HG02763 (cell line): Measurements from ENCODE around the gene KCNMB2.

Source experiments
- ATAC-seq: cut with Tn5 transposase; IDR thresholded peaks from one replicate; pipeline ENCODE4 v1.9.1; 2021; ENCODE audit warnings: mild to moderate bottlenecking, moderate library complexity; ENCODE audit not compliant: unreplicated experiment

Gene KCNMB2

DNA sequence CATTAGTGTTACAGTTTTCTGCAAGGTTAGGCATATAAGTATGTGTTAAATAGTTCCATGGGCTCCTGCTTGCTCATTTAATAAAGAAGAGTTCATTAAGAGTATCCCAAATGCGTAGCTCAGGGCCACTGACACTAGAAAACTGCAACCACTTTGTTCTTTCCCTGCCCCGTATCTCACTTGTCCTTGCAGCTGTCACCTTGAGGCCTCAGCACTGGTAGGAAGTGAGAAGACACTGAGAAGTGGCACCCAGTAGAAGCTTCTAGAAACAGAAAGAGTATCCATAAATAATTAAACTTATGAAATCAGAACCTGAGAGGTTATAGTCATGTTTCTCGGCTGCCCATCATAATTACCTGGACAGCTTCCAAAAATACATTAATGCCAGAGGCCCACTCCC, 266.0 kb downstream of the KCNMB2 start:
- ATAC-seq: no peak

DNA sequence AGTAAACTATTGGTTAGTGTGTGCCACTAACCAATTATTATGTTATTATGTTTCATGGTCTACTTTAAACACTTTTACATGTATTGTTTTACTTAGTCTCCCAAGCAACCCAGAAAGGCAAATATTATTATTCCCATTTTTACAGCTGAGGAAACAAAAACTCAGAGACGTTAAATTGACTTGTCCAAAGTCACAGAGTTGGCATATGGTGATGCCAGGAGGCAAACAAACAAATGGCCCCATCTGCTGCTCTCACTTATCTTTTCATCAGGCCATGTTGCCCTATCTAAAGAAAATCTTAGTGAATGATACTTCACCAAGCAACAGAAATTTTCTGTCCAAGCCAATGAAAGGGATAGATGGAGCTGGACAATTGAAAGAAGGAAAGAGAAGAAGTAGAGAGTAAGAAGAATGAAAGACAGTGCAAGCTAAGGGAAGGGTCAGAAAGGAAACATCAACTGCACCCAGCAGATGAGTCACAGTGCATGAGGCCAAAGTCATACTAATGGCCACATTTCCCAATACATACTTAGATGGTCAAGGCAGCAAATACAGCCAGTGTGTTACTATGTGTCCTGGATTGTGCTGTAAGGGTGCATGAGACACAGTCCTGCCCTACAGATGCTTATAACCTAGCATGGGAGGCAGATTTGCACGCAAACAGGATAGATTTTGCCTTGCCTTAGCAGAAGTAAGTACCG, 266.9 kb downstream of the KCNMB2 start:
- no peak for ATAC-seq

DNA sequence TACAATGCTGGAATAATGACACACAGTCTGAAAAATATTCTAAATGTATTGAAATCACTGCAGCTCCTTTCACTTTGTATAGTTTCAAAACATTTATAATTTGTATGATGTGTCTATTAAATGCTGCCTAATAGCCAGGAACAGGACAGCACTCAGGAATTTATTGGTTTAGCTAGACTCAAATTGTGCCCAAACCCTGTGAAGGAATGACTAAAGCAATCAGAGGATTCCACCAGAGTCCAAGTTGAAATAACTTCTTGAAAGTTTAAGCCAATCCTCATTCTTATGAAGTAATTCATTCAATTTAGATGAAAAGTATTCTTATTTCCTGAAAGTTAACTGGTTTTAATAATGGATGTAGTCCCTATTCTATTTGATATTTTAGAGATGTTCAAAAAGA, 268.4 kb downstream of the KCNMB2 start:
- no peak for ATAC-seq

- no peak for ATAC-seq
Observed at GRCh38 chr3:178805741-178806140, 269.5 kb downstream of the KCNMB2 start.

DNA sequence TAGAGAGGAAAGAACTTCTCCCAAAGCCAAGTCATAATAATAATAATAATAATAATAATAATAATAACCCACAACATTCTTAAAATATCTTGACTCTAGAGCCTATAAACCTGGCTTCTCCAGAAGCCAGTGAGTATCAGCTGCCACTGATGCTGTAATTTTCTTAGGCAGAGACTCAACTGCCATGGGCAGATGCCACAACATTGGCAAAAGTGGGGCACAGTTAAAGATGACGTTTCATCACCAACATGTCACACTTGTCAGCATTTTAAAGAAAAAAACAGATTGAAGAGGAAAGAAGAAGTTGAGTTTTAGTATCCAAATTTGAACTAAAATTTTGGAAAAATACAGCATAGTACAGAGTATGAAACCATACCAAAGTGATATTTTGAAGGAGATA, 270.4 kb downstream of the KCNMB2 start:
- ATAC-seq: no peak

- ATAC-seq: no peak
Observed at GRCh38 chr3:178807694-178808093, 271.5 kb downstream of the KCNMB2 start.

- ATAC-seq: no peak
Observed at GRCh38 chr3:178808748-178809147, 272.5 kb downstream of the KCNMB2 start.

- no peak for ATAC-seq
Observed at GRCh38 chr3:178810181-178810580, 273.9 kb downstream of the KCNMB2 start.

DNA sequence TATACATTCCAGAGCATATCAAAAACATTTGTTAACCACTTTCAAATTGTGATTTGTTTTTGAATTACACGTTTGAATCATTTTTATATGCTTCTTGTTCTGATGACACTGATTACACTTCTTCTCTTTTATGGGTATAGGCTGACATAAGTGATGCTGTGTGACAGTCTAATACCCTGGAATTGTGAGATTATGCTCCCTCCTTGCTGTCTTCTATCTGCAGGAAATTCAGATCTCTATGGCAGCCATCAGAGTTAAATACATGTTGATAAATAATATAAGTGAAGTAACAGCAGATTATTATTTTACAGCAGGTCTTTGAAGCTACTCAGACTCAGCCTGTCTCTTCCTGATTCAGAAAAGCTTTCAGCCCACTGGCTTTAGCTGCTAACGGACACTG, 286.5 kb downstream of the KCNMB2 start:
- ATAC-seq: no peak

DNA sequence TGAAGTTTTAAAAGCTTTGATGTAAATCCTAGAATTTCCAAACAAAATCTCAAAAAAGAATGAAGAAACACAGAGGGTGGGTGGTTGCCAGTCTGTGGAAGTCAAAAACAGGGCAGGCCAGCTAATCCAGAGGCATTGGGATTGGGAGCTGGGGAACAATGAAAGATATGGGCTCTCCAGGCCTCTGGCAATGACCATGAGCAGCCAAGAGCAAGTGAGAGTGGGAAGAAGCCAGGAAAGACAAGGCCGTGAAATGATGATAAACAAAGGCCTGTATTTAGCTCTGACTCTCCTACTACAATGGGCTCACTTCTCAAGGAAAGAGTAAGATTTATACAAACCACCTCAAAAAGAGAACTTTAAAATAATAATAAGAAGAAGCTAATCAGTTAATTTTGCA, 286.9 kb downstream of the KCNMB2 start:
- ATAC-seq: no peak

DNA sequence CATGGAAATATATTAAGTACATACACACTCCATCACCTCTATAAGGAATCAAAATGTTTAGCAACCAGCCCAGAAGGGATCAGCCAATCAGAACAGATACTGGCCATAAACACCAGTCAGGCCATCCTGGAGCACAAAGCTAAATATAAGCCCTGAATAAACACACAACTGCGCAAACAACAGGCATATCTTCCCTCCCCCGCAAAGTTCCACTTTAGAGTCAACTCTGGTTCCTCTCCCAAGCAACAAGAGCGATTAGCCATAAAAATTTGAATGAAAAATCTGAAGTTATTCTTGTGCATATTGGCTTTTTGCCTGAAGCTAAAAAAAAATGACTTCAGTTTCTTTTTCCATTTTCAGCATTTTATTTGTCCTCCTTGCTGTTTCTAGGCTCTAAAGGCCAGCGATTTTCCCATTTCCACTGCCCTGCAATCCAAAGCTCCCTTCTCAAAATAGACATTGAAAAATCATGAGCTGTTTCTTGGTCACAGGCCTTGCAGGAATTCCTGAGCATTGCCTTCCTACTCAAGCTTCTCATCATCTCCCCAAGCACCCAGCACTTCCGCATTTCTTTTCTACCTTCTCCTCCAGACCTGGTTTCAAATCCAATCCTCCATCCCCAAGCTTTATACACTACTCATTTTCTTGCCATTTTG, 287.5 kb downstream of the KCNMB2 start:
- no peak for ATAC-seq

- no peak for ATAC-seq
Observed at GRCh38 chr3:178826435-178827123, 290.3 kb downstream of the KCNMB2 start.

DNA sequence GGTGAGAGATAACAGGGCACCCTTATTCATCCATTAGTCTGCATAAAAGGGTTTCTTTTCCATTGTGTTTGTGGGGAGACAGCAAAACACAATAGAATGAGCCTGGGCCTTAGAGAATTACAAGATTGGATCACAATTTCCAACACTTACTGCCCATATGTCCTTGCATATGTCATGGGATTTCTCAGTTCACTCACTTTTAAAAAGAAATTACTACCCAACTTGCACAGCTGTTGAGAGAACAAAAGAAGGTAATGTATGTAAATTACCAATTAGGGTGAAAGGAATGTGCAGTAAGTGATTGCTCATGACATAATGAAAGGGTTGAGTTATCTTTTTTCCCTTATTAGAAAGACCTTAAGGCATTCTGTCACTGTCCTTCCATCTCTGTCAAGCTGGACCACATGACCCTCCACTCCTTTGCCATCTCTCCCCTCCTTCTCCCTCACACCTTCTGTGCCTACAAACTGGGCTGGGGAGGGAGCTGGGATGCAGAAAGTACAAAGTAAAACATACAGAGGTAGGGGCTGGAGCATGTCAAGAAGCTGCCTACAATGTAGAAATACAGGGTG, 291.1 kb downstream of the KCNMB2 start:
- ATAC-seq: no peak

- ATAC-seq: no peak
Observed at GRCh38 chr3:178833695-178834094, 297.5 kb downstream of the KCNMB2 start.

GRCh38 chr3:178835033-178835432, 298.8 kb downstream of the KCNMB2 start:
- no peak for ATAC-seq

DNA sequence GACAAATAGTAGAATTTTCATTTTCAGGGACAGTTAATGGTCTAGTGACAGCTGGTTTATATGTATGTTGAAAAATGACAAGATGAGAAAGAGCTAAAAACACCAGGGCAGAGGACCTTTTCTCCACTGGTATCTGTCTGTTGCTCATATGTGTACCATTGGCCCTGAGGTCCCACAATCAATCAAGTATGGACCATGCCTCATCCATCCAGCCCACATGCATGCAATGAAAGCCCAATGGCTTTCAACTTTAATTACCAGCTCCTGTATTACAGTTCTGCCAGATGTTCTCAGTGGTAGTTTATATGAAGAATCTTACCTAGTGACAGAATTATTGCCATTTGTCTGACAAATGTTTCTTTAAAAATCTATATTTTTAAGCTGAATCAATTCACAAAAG, 301.3 kb downstream of the KCNMB2 start:
- no peak for ATAC-seq

DNA sequence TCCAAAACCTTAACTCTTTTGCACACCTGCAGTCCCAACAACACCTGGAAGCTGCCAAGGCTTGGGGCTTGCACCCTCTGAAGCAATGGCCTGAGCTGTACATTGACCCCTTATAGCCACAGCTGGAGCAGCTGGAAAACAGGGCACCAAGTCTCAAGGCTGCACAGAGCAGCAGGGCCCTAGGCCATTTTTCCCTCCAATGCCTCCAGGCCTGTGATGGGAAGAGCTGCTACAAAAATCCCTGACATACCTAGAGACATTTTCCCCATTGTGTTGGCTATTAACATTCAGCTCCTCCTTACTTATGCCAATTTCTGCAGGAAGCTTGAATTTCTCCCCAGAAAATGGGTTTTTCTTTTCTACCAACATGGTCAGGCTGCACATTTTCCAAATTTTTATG, 304.4 kb downstream of the KCNMB2 start:
- no peak for ATAC-seq

- no peak for ATAC-seq
Observed at GRCh38 chr3:178841011-178841410, 304.8 kb downstream of the KCNMB2 start.

GRCh38 chr3:178844916-178845315, 308.7 kb downstream of the KCNMB2 start:
- ATAC-seq: no peak

GRCh38 chr3:178845420-178846118, 309.3 kb downstream of the KCNMB2 start:
- ATAC-seq: no peak

DNA sequence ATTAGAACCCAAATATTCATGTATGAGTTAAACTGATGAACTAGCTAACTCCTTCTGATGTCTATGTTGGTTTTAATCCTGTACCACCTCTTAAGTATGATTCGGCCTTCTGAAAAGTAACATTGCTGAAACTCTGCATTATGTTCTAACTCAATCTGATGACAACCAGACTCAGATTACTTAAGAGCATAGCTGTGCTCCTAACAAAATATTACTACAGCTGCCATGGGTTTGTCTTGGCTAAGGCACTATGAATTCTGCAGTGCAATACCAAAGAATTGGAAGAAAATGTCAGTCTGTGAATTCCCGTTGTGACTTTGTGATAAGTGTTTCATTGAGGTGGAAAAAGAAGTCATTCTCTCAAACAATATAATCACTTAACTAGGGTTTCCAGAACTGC, 311.0 kb downstream of the KCNMB2 start:
- no peak for ATAC-seq
